ENCODE measurements around the gene ERC2. TPM values are rescaled to one million over a fixed set of nuclear protein-coding genes. Genes with fewer than 3 reads are reported as not detected.

The ERC2 gene
- total and polyA plus RNA-seq, 7 experiments from 2014 or later = not detected

GRCh38 chr3:55651011-55651410 is 817.3 kb downstream of the ERC2 start:
- Mint-ChIP-seq H3K27me3 (no peaks in the 10 kb centered on the region), H3K27ac (no peak overlapping the region), H3K4me1 (peaks cover 0 to 13% (median 5%) of the 10 kb centered on the region in 7 donors), H3K9me3 (peaks cover 0 to 3% (median 0%) of the 10 kb centered on the region in 11 donors), H3K4me3 (no peak overlapping the region), H3K36me3 (no peaks in the 10 kb centered on the region)
- Histone ChIP-seq H3K9me3 (ENCODE audit: control insufficient read depth in 2 of 3, low read length in 3 of 3) (no peaks in the 10 kb centered on the region), H3K4me3 (ENCODE audit: low read length) (no peak overlapping the region), H3K27me3 (ENCODE audit: control insufficient read depth in 2 of 2, insufficient read depth in 2 of 2, low read length in 2 of 2) (no peaks in the 10 kb centered on the region), H3K27ac (ENCODE audit: low read depth, low read length) (no peak overlapping the region), H3K36me3 (ENCODE audit: control insufficient read depth in 2 of 3, insufficient read depth in 3 of 3, low read length in 3 of 3) (no peaks in the 10 kb centered on the region), H3K4me1 (ENCODE audit: control insufficient read depth in 2 of 2, insufficient read depth in 2 of 2, low read length in 2 of 2) (no peaks in the 10 kb centered on the region)
- ChIA-PET POLR2A (no interaction called here), CTCF (no interaction called here)
- intact Hi-C loops (cut with micrococcal nuclease) = no loop called here
- no peak for ATAC-seq
- DNase-seq = no peak

DNA sequence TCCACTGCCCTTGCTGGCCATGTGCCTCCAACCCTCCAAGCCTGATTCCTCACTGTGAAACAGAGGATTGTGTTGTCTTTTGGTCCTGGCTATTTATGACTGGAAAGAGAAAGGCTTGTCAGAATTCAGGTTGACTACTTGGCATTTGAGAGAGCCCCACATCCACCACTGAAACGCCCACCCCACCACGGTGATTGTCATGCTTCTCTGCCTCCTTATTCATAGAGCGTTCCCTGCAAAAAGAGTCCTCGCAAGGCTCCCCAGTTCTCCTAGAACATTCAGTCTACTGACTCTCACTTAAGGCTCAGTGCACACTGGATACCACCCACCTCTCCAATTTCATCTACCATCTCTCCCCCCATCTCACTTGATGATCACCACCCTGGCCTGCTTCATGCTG is 818.3 kb downstream of the ERC2 start:
- intact Hi-C loops (cut with micrococcal nuclease) = no loop called here
- ChIA-PET POLR2A (no interaction called here), CTCF (no interaction called here)
- peaks cover 0 to 13% (median 5%) of the 10 kb centered on the region in 7 donors for H3K4me1 Mint-ChIP-seq
- peaks cover 0 to 3% (median 0%) of the 10 kb centered on the region in 11 donors for H3K9me3 Mint-ChIP-seq
- Histone ChIP-seq H3K36me3 (ENCODE audit: control insufficient read depth in 2 of 3, insufficient read depth in 3 of 3, low read length in 3 of 3) (no peaks in the 10 kb centered on the region), H3K27me3 (ENCODE audit: control insufficient read depth in 2 of 2, insufficient read depth in 2 of 2, low read length in 2 of 2) (no peaks in the 10 kb centered on the region), H3K4me1 (ENCODE audit: control insufficient read depth in 2 of 2, insufficient read depth in 2 of 2, low read length in 2 of 2) (no peaks in the 10 kb centered on the region), H3K27ac (ENCODE audit: low read depth, low read length) (no peak overlapping the region), H3K9me3 (ENCODE audit: control insufficient read depth in 2 of 3, low read length in 3 of 3) (no peaks in the 10 kb centered on the region), H3K4me3 (ENCODE audit: low read length) (no peak overlapping the region)
- no peak overlapping the region for H3K4me3 Mint-ChIP-seq
- H3K27me3 Mint-ChIP-seq = no peaks in the 10 kb centered on the region
- no peak for ATAC-seq
- DNase-seq = no peak
- no peaks in the 10 kb centered on the region for H3K36me3 Mint-ChIP-seq
- H3K27ac Mint-ChIP-seq = no peak overlapping the region

DNA sequence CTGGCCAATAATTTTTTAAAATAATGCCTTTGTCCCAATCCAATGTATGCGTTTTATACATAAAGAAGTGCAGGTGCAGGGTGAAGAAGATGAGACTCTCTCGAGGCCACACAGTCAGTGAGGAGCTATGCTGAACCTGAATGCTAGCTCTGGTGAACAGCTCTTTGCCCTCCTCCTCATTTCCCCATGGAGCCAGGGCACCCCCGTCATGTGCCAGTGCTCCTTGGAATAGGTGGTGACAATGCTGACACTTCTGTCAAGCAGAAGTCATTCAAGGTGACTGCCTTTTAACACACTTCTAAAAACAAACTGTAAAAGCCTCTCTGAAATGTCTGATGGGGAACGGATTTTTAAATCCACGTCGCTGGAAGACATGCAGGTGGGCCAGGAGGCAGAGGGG is 818.7 kb downstream of the ERC2 start:
- peaks cover 0 to 9% (median 5%) of the 10 kb centered on the region in 7 donors for H3K4me1 Mint-ChIP-seq
- H3K4me3 Mint-ChIP-seq = no peak overlapping the region
- no peaks in the 10 kb centered on the region for H3K36me3 Mint-ChIP-seq
- Histone ChIP-seq H3K27ac (ENCODE audit: low read depth, low read length) (no peak overlapping the region), H3K4me1 (ENCODE audit: control insufficient read depth in 2 of 2, insufficient read depth in 2 of 2, low read length in 2 of 2) (no peaks in the 10 kb centered on the region), H3K27me3 (ENCODE audit: control insufficient read depth in 2 of 2, insufficient read depth in 2 of 2, low read length in 2 of 2) (no peaks in the 10 kb centered on the region), H3K36me3 (ENCODE audit: control insufficient read depth in 2 of 3, insufficient read depth in 3 of 3, low read length in 3 of 3) (no peaks in the 10 kb centered on the region), H3K9me3 (ENCODE audit: control insufficient read depth in 2 of 3, low read length in 3 of 3) (no peaks in the 10 kb centered on the region), H3K4me3 (ENCODE audit: low read length) (no peak overlapping the region)
- H3K9me3 Mint-ChIP-seq = peaks cover 0 to 3% (median 0%) of the 10 kb centered on the region in 11 donors
- H3K27me3 Mint-ChIP-seq = no peaks in the 10 kb centered on the region
- H3K27ac Mint-ChIP-seq = no peak overlapping the region
- POLR2A ChIA-PET = no interaction called here
- CTCF ChIA-PET = no interaction called here
- intact Hi-C loops (cut with micrococcal nuclease) = no loop called here
- ATAC-seq (no peak), DNase-seq (no peak)

GRCh38 chr3:55648591-55649318 is 819.5 kb downstream of the ERC2 start:
- ATAC-seq = no peak
- H3K27ac ChIP-seq (ENCODE audit: low read depth, low read length) = no peak overlapping the region
- no peaks in the 10 kb centered on the region for H3K27me3 Mint-ChIP-seq
- no peak overlapping the region for H3K27ac Mint-ChIP-seq
- ChIA-PET POLR2A (no interaction called here), CTCF (no interaction called here)
- DNase-seq = no peak
- H3K9me3 ChIP-seq (ENCODE audit: control insufficient read depth in 2 of 3, low read length in 3 of 3) = no peaks in the 10 kb centered on the region
- H3K4me3 ChIP-seq (ENCODE audit: low read length) = no peak overlapping the region
- H3K36me3 Mint-ChIP-seq = no peaks in the 10 kb centered on the region
- H3K9me3 Mint-ChIP-seq = peaks cover 0 to 3% (median 0%) of the 10 kb centered on the region in 11 donors
- no peaks in the 10 kb centered on the region for H3K27me3 ChIP-seq (ENCODE audit: control insufficient read depth in 2 of 2, insufficient read depth in 2 of 2, low read length in 2 of 2)
- H3K4me1 Mint-ChIP-seq = peaks cover 0 to 1% (median under 1%) of the 10 kb centered on the region in 7 donors
- no peak overlapping the region for H3K4me3 Mint-ChIP-seq
- H3K36me3 ChIP-seq (ENCODE audit: control insufficient read depth in 2 of 3, insufficient read depth in 3 of 3, low read length in 3 of 3) = no peaks in the 10 kb centered on the region
- intact Hi-C loops (cut with micrococcal nuclease) = no loop called here
- H3K4me1 ChIP-seq (ENCODE audit: control insufficient read depth in 2 of 2, insufficient read depth in 2 of 2, low read length in 2 of 2) = no peaks in the 10 kb centered on the region

GRCh38 chr3:55647670-55648069 is 820.6 kb downstream of the ERC2 start:
- Mint-ChIP-seq H3K9me3 (peaks cover 0 to 3% (median 0%) of the 10 kb centered on the region in 11 donors), H3K4me1 (no peaks in the 10 kb centered on the region), H3K27me3 (no peaks in the 10 kb centered on the region), H3K27ac (no peak overlapping the region), H3K36me3 (no peaks in the 10 kb centered on the region), H3K4me3 (no peak overlapping the region)
- POLR2A ChIA-PET = no interaction called here
- DNase-seq (no peak), ATAC-seq (no peak)
- Histone ChIP-seq H3K4me3 (ENCODE audit: low read length) (no peak overlapping the region), H3K27me3 (ENCODE audit: control insufficient read depth in 2 of 2, insufficient read depth in 2 of 2, low read length in 2 of 2) (no peaks in the 10 kb centered on the region), H3K27ac (ENCODE audit: low read depth, low read length) (no peak overlapping the region), H3K36me3 (ENCODE audit: control insufficient read depth in 2 of 3, insufficient read depth in 3 of 3, low read length in 3 of 3) (no peaks in the 10 kb centered on the region), H3K4me1 (ENCODE audit: control insufficient read depth in 2 of 2, insufficient read depth in 2 of 2, low read length in 2 of 2) (no peaks in the 10 kb centered on the region), H3K9me3 (ENCODE audit: control insufficient read depth in 2 of 3, low read length in 3 of 3) (no peaks in the 10 kb centered on the region)
- intact Hi-C loops (cut with micrococcal nuclease) = no loop called here
- CTCF ChIA-PET = no interaction called here

DNA sequence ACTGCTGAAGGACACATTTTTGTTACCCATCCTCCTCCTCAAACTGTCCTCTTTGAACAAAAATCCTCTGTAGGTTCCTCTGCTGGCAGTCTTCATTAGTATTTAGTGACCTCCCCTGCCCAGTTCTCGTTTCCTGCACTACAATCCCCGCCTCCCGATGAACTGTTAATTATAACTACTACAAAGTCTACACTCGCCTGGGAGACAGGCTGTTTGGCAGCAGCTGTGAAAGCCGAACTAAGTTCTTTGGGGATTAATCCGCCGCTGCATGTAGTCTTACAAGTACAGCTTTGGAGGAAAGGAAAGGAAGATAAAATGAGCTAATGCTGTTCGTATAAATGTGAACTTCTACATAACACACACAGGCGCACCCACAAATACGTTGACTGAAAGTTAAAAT is 821.2 kb downstream of the ERC2 start:
- Mint-ChIP-seq H3K4me3 (no peak overlapping the region), H3K9me3 (peaks cover 0 to 3% (median 0%) of the 10 kb centered on the region in 11 donors), H3K36me3 (no peaks in the 10 kb centered on the region), H3K4me1 (no peaks in the 10 kb centered on the region), H3K27me3 (no peaks in the 10 kb centered on the region), H3K27ac (no peak overlapping the region)
- ChIA-PET CTCF (no interaction called here), POLR2A (no interaction called here)
- H3K4me3 ChIP-seq (ENCODE audit: low read length) = no peak overlapping the region
- no peak for ATAC-seq
- no peaks in the 10 kb centered on the region for H3K36me3 ChIP-seq (ENCODE audit: control insufficient read depth in 2 of 3, insufficient read depth in 3 of 3, low read length in 3 of 3)
- DNase-seq = no peak
- no peaks in the 10 kb centered on the region for H3K4me1 ChIP-seq (ENCODE audit: control insufficient read depth in 2 of 2, insufficient read depth in 2 of 2, low read length in 2 of 2)
- H3K9me3 ChIP-seq (ENCODE audit: control insufficient read depth in 2 of 3, low read length in 3 of 3) = no peaks in the 10 kb centered on the region
- intact Hi-C loops (cut with micrococcal nuclease) = no loop called here
- H3K27me3 ChIP-seq (ENCODE audit: control insufficient read depth in 2 of 2, insufficient read depth in 2 of 2, low read length in 2 of 2) = no peaks in the 10 kb centered on the region
- no peak overlapping the region for H3K27ac ChIP-seq (ENCODE audit: low read depth, low read length)

DNA sequence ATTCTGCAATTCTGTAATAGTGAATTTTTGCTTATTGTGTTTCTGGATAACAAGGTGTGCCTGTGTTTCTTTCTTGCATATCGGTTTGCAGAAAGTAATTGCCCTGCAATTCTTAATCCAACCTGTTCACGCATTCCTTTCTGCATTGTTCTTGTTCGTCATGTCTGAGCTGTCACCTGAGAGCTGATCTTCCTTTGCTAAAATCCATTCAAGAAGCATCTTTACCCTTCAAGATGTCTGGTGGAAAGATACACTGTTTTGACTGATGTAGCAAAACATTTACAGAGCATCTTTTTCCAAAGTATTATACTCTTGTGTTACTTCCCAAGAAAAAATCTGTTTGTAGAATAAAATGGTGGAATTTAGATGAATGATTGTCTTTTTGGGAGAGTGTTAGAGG is 822.1 kb downstream of the ERC2 start:
- H3K4me1 Mint-ChIP-seq = no peaks in the 10 kb centered on the region
- no peaks in the 10 kb centered on the region for H3K36me3 Mint-ChIP-seq
- no peak for ATAC-seq
- Histone ChIP-seq H3K4me3 (ENCODE audit: low read length) (no peak overlapping the region), H3K27ac (ENCODE audit: low read depth, low read length) (no peak overlapping the region), H3K27me3 (ENCODE audit: control insufficient read depth in 2 of 2, insufficient read depth in 2 of 2, low read length in 2 of 2) (no peaks in the 10 kb centered on the region), H3K4me1 (ENCODE audit: control insufficient read depth in 2 of 2, insufficient read depth in 2 of 2, low read length in 2 of 2) (no peaks in the 10 kb centered on the region), H3K36me3 (ENCODE audit: control insufficient read depth in 2 of 3, insufficient read depth in 3 of 3, low read length in 3 of 3) (no peaks in the 10 kb centered on the region), H3K9me3 (ENCODE audit: control insufficient read depth in 2 of 3, low read length in 3 of 3) (no peaks in the 10 kb centered on the region)
- no peak overlapping the region for H3K27ac Mint-ChIP-seq
- no peak for DNase-seq
- ChIA-PET CTCF (no interaction called here), POLR2A (no interaction called here)
- peaks cover 0 to 5% (median 0%) of the 10 kb centered on the region in 5 donors for H3K27me3 Mint-ChIP-seq
- intact Hi-C loops (cut with micrococcal nuclease) = no loop called here
- no peak overlapping the region for H3K4me3 Mint-ChIP-seq
- peaks cover 0 to 3% (median 0%) of the 10 kb centered on the region in 11 donors for H3K9me3 Mint-ChIP-seq
